Natural killer cell (primary cell): ENCODE data around the gene ZFTA. TPM values are rescaled to one million over a fixed set of nuclear protein-coding genes. Genes with fewer than 3 reads are reported as not detected.

Experiments used
- ATAC-seq, 3 donors: fragments of 150-1000 bp in 2 of 3; fragments of 200-7000 bp in 1 of 3; cut with Tn5 transposase; 1 replicate in 1 of 3; 2 replicates in 2 of 3; pipeline ENCODE4 v1.10.0; 2021; ENCODE audit warnings: mild to moderate bottlenecking in 2 of 3, moderate library complexity in 2 of 3
- DNase-seq, 2 donors: peaks; one replicate each; pipeline versions ENCODE4 v3.0.0 to v3.0.0-alpha.2; 2013 to 2021; ENCODE audit warnings: mixed read lengths in 1 of 2
- H3K27ac ChIP-seq: one replicate; pipeline ENCODE4 v1.5.1; 2013; ENCODE audit warnings: mild to moderate bottlenecking, low read length
- H3K27me3 ChIP-seq: one replicate; pipeline ENCODE4 v1.6.1; 2013; ENCODE audit warnings: low read length; ENCODE audit not compliant: control insufficient read depth, insufficient read depth
- H3K36me3 ChIP-seq: one replicate; pipeline ENCODE4 v1.6.1; 2013; ENCODE audit warnings: low read length; ENCODE audit not compliant: control insufficient read depth, insufficient read depth
- H3K4me1 ChIP-seq: one replicate; pipeline ENCODE4 v1.6.1; 2013; ENCODE audit warnings: low read length; ENCODE audit not compliant: control insufficient read depth, insufficient read depth
- H3K4me3 ChIP-seq: one replicate; pipeline ENCODE4 v1.5.1; 2013; ENCODE audit warnings: low read length
- H3K9me3 ChIP-seq: one replicate; pipeline ENCODE4 v1.6.1; 2013; ENCODE audit warnings: low read length; ENCODE audit not compliant: control insufficient read depth, insufficient read depth
- H3K27ac Mint-ChIP-seq, 2 donors: one replicate each; pipeline ENCODE4 v1.8.0; 2022; ENCODE audit warnings: mild to moderate bottlenecking in 2 of 2, mixed read lengths in 2 of 2, moderate library complexity in 1 of 2
- H3K27me3 Mint-ChIP-seq, 2 donors: one replicate each; pipeline ENCODE4 v1.8.0; 2022; ENCODE audit warnings: low read depth in 2 of 2, mixed read lengths in 2 of 2
- H3K36me3 Mint-ChIP-seq: one replicate; pipeline ENCODE4 v1.8.0; 2022; ENCODE audit warnings: mixed read lengths
- H3K4me1 Mint-ChIP-seq, 2 donors: one replicate each; pipeline ENCODE4 v1.8.0; 2022; ENCODE audit warnings: mixed read lengths in 2 of 2
- H3K4me3 Mint-ChIP-seq: one replicate; pipeline ENCODE4 v1.8.0; 2022; ENCODE audit warnings: mild to moderate bottlenecking, moderate library complexity, mixed read lengths
- H3K9me3 Mint-ChIP-seq, 2 donors: one replicate each; pipeline ENCODE4 v1.8.0; 2022; ENCODE audit warnings: mixed read lengths in 2 of 2
- WGBS: methylation state at CpG from one replicate; pipeline ENCODE4 v1.1.7; 2013; ENCODE audit warnings: missing lambda C conversion rate; ENCODE audit not compliant: insufficient coverage; 5-methylcytosine and 5-hydroxymethylcytosine counted together
- intact Hi-C: fragments of 100-400 bp; cut with micrococcal nuclease; formaldehyde crosslinking; loops from one replicate; pipeline ENCODE4 v1.14.2; 2022
- total RNA-seq, 4 donors: library from RNA; stranded (reverse); fragments of 120-200 nt in 1 of 4; gene quantifications; one replicate each; pipeline versions ENCODE4 v1.2.3 to v1.2.4, GENCODE V29; 2013 to 2022
- TF ChIP-seq, protein P1 (sequence below): fragments of 200-600 bp; IDR thresholded peaks from one replicate; pipeline ENCODE4 v1.8.0; 2022; ENCODE audit warnings: antibody characterized with exemption

ZFTA gene
- total RNA-seq, 3 donors from 2014 or later (not counting 1 experiment from before 2014, with no cell fraction given): 3.7 to 5.3 (median 4.8) TPM

DNA sequence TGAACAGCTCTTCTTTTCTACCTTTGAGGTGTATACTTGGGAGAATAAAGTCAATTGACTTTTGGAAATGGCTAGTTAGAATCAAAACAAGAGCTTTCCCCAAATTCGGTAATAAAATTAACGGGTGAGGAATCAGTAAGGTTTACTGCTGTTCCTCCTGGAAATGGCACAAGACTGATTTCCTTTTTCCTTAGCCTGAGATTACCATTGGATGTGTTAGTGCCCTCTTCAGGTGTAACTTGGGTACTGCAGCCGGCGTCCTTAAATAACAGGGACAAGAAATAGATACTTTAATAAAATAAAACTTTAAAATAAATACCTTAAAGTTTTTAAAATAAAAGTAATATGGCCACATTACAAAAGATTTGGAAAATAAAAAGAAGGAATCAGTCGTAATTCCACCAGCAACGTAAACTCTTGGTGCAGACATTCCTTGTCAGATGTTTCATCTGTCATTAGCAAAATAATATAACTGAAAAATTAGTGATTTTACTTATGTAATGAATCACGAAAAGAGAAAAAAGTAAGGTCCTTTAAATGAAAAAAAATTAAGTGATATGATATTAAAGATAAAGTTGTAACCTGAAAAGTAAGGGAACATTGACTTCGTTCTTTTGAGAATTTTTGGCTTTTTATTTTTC lies 29.7 kb downstream of the ZFTA start:
- intact Hi-C loops: loop anchor here (2.0 to 10.0 kb wide), 2 partner anchors 260 to 704 kb away; no protein-coding TSS in a partner anchor
- Mint-ChIP-seq H3K27me3 (no peaks in the 10 kb centered on the region), H3K9me3 (no peaks in the 10 kb centered on the region), H3K27ac (no peak overlapping the region), H3K36me3 (no peaks in the 10 kb centered on the region), H3K4me1 (no peaks in the 10 kb centered on the region), H3K4me3 (no peak overlapping the region)
- DNase-seq (peak; percentile 49 to 79), ATAC-seq (peak; percentile 50 to 65 (median 58))
- H3K4me3 ChIP-seq: no peak overlapping the region
- no peaks in the 10 kb centered on the region for H3K9me3 ChIP-seq
- WGBS: 23% methylated on average over 4 of the region's 8 CpGs
- no peaks in the 10 kb centered on the region for H3K36me3 ChIP-seq
- H3K27ac ChIP-seq: no peak overlapping the region
- H3K27me3 ChIP-seq: no peaks in the 10 kb centered on the region
- H3K4me1 ChIP-seq: no peaks in the 10 kb centered on the region
- TF ChIP-seq, protein P1, sequence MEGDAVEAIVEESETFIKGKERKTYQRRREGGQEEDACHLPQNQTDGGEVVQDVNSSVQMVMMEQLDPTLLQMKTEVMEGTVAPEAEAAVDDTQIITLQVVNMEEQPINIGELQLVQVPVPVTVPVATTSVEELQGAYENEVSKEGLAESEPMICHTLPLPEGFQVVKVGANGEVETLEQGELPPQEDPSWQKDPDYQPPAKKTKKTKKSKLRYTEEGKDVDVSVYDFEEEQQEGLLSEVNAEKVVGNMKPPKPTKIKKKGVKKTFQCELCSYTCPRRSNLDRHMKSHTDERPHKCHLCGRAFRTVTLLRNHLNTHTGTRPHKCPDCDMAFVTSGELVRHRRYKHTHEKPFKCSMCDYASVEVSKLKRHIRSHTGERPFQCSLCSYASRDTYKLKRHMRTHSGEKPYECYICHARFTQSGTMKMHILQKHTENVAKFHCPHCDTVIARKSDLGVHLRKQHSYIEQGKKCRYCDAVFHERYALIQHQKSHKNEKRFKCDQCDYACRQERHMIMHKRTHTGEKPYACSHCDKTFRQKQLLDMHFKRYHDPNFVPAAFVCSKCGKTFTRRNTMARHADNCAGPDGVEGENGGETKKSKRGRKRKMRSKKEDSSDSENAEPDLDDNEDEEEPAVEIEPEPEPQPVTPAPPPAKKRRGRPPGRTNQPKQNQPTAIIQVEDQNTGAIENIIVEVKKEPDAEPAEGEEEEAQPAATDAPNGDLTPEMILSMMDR: peak; percentile 97

DNA sequence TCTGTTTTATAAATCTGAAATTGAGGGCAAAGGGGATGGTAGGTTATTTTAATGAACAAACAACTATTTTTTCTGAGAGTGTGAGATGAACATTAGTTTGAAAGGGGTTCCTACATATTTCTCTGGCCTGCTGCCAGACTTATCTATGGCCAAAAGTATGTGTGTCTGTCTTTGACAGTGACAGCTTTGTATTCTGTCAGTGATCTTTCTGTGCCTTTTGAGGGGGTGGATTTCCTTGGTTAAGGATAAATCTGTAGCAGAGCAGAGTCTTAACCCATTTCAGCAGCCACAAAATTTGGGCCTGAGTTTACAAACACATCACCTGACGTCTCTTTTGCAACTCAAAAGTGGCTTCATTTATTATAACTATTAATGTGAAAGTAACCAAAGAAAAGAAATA lies 30.9 kb downstream of the ZFTA start:
- Mint-ChIP-seq H3K9me3 (no peaks in the 10 kb centered on the region), H3K36me3 (no peaks in the 10 kb centered on the region), H3K27me3 (no peaks in the 10 kb centered on the region), H3K4me1 (no peaks in the 10 kb centered on the region), H3K4me3 (no peak overlapping the region), H3K27ac (no peak overlapping the region)
- TF ChIP-seq, protein P1: no peak
- Histone ChIP-seq H3K36me3 (no peaks in the 10 kb centered on the region), H3K27me3 (no peaks in the 10 kb centered on the region), H3K4me3 (no peak overlapping the region), H3K27ac (no peak overlapping the region), H3K4me1 (no peaks in the 10 kb centered on the region), H3K9me3 (no peaks in the 10 kb centered on the region)
- no peak for ATAC-seq
- DNase-seq: no peak
- intact Hi-C loops: loop anchor here (2.0 to 10.0 kb wide), 2 partner anchors 259 to 703 kb away; no protein-coding TSS in a partner anchor
- WGBS: no CpG with 5 or more reads among the region's 1 CpG

DNA sequence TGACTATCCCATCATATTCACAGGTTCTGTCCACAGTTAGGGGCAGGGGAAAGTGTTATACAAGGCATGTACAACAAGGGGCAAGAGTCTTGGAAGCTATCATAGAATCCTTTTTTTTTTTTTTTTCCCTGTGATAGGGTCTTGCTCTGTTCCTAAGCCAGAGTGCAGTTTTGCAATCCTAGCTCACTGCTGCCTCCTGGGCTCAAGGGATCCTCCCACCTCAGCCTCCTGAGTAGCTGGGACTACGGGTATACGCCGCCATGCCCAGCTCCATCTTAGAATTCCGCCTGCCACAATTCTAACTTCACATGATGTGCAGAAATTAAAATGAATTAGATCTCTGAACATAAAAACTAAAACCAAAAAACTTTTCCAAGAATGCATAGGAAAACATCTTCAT lies 31.7 kb downstream of the ZFTA start:
- DNase-seq: no peak
- Mint-ChIP-seq H3K27ac (peak overlapping the region in 1 of 2 donors; percentile 33), H3K36me3 (no peaks in the 10 kb centered on the region), H3K9me3 (no peaks in the 10 kb centered on the region), H3K4me3 (no peak overlapping the region), H3K4me1 (no peaks in the 10 kb centered on the region), H3K27me3 (no peaks in the 10 kb centered on the region)
- H3K27me3 ChIP-seq: no peaks in the 10 kb centered on the region
- TF ChIP-seq, protein P1: no peak
- no peaks in the 10 kb centered on the region for H3K36me3 ChIP-seq
- H3K4me3 ChIP-seq: no peak overlapping the region
- H3K9me3 ChIP-seq: no peaks in the 10 kb centered on the region
- H3K4me1 ChIP-seq: no peaks in the 10 kb centered on the region
- no peak overlapping the region for H3K27ac ChIP-seq
- intact Hi-C loops: loop anchor here (10.0 kb wide), 1 partner anchor 702 kb away; no protein-coding TSS in a partner anchor
- ATAC-seq: no peak
- 100% methylated on average over 3 of the region's 4 CpGs for WGBS

DNA sequence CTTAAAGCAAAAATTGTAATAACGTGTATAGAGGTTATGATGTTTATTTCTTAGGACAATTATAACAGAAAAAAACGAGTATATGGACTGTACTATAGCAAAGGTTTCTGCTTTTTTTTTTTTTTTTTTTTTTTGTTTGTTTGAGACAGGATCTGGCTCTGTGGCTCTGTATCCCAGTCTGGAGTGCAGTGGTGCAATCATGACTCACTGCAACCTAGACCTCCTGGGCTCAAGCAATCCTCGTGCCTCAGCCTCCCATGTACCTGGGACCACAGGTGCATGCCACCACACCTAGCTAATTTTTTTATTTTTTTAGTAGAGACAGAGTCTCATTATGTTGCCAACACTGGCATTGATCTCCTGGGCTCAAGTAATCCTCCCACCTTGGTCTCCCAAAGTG lies 39.2 kb downstream of the ZFTA start:
- no peak overlapping the region for H3K27ac ChIP-seq
- Mint-ChIP-seq H3K36me3 (no peaks in the 10 kb centered on the region), H3K27me3 (no peaks in the 10 kb centered on the region), H3K9me3 (no peaks in the 10 kb centered on the region), H3K4me1 (peaks cover 0 to 7% of the 10 kb centered on the region in 2 donors), H3K4me3 (no peak overlapping the region), H3K27ac (no peak overlapping the region)
- no peaks in the 10 kb centered on the region for H3K9me3 ChIP-seq
- no peak for DNase-seq
- intact Hi-C loops: no loop called here
- no peaks in the 10 kb centered on the region for H3K4me1 ChIP-seq
- H3K36me3 ChIP-seq: no peaks in the 10 kb centered on the region
- TF ChIP-seq, protein P1: no peak
- WGBS: 90% methylated on average over 3 of the region's 3 CpGs
- ATAC-seq: no peak
- H3K27me3 ChIP-seq: no peaks in the 10 kb centered on the region
- H3K4me3 ChIP-seq: no peak overlapping the region
